ENCODE measurements around the gene ROCK2.

ROCK2 gene

GRCh38 chr2:11342551-11343367, 1.7 kb downstream of the ROCK2 start:
- DNase-seq (ENCODE audit: low read depth) = peak; percentile 71
- TF ChIP-seq MYC (IDR thresholded peaks at IDR 0.05; ENCODE audit: low read depth, low read length) (no peak), MAX (IDR thresholded peaks at IDR 0.05; ENCODE audit: low read depth, low read length) (0 out of 2 replicates have a peak, but pooled peaks have one; percentile 18), CTCF (IDR thresholded peaks at IDR 0.05; ENCODE audit: low read depth, low read length) (no peak), POLR2A (IDR thresholded peaks at IDR 0.05; ENCODE audit: extremely low read depth, insufficient read length) (no peak)
- H3K4me3 ChIP-seq (ENCODE audit: low read depth, low read length) = peak overlapping the region; percentile 82

GRCh38 chr2:11340717-11341116, 3.7 kb downstream of the ROCK2 start:
- TF ChIP-seq MYC (IDR thresholded peaks at IDR 0.05; ENCODE audit: low read depth, low read length) = no peak
- no peak for TF ChIP-seq POLR2A (IDR thresholded peaks at IDR 0.05; ENCODE audit: extremely low read depth, insufficient read length)
- peak overlapping the region; percentile 26 for H3K4me3 ChIP-seq (ENCODE audit: low read depth, low read length)

GRCh38 chr2:11339508-11340083, 4.8 kb downstream of the ROCK2 start:
- TF ChIP-seq POLR2A (IDR thresholded peaks at IDR 0.05; ENCODE audit: extremely low read depth, insufficient read length) (no peak), MYC (IDR thresholded peaks at IDR 0.05; ENCODE audit: low read depth, low read length) (no peak), CTCF (IDR thresholded peaks at IDR 0.05; ENCODE audit: low read depth, low read length) (no peak), MAX (IDR thresholded peaks at IDR 0.05; ENCODE audit: low read depth, low read length) (no peak)
- no peak overlapping the region for H3K4me3 ChIP-seq (ENCODE audit: low read depth, low read length)
- no peak for DNase-seq (ENCODE audit: low read depth)

More at GRCh38 chr2:11340717-11341116, 3.7 kb downstream of the ROCK2 start:
- no peak for DNase-seq (ENCODE audit: low read depth)

GRCh38 chr2:11338580-11338979, 5.9 kb downstream of the ROCK2 start:
- no peak overlapping the region for H3K4me3 ChIP-seq (ENCODE audit: low read depth, low read length)
- no peak for DNase-seq (ENCODE audit: low read depth)
- TF ChIP-seq MYC (IDR thresholded peaks at IDR 0.05; ENCODE audit: low read depth, low read length) (no peak), POLR2A (IDR thresholded peaks at IDR 0.05; ENCODE audit: extremely low read depth, insufficient read length) (no peak), MAX (IDR thresholded peaks at IDR 0.05; ENCODE audit: low read depth, low read length) (no peak), CTCF (IDR thresholded peaks at IDR 0.05; ENCODE audit: low read depth, low read length) (no peak)

- TF ChIP-seq POLR2A (IDR thresholded peaks at IDR 0.05; ENCODE audit: extremely low read depth, insufficient read length) = no peak
- no peak for TF ChIP-seq MYC (IDR thresholded peaks at IDR 0.05; ENCODE audit: low read depth, low read length)
- TF ChIP-seq MAX (IDR thresholded peaks at IDR 0.05; ENCODE audit: low read depth, low read length) = no peak
- no peak for TF ChIP-seq CTCF (IDR thresholded peaks at IDR 0.05; ENCODE audit: low read depth, low read length)
- no peak overlapping the region for H3K4me3 ChIP-seq (ENCODE audit: low read depth, low read length)
- no peak for DNase-seq (ENCODE audit: low read depth)
These were observed 6.5 kb downstream of the ROCK2 start for GRCh38 chr2:11337909-11338308.

- TF ChIP-seq MAX (IDR thresholded peaks at IDR 0.05; ENCODE audit: low read depth, low read length) = no peak
- no peak for TF ChIP-seq CTCF (IDR thresholded peaks at IDR 0.05; ENCODE audit: low read depth, low read length)
- no peak for TF ChIP-seq MYC (IDR thresholded peaks at IDR 0.05; ENCODE audit: low read depth, low read length)
- TF ChIP-seq POLR2A (IDR thresholded peaks at IDR 0.05; ENCODE audit: extremely low read depth, insufficient read length) = no peak
- DNase-seq (ENCODE audit: low read depth) = no peak
- H3K4me3 ChIP-seq (ENCODE audit: low read depth, low read length) = no peak overlapping the region
These were observed 8.2 kb downstream of the ROCK2 start for GRCh38 chr2:11336189-11336588.
